ENCODE data around the gene SHC2.
"Not testable (repeated sequence)": the region's sequence is repeated elsewhere in the genome, so short reads cannot be mapped to it uniquely, and the experiment has no call there.

- not testable (repeated sequence) for TF ChIP-seq CTCF, POLR2A (IDR thresholded peaks at IDR 0.05)
These were observed 20.3 kb upstream of the SHC2 start for GRCh38 chr19:481100-481499.
